ENCODE results near the gene TPSB2. TPM values are rescaled to one million over a fixed set of nuclear protein-coding genes. Genes with fewer than 3 reads are reported as not detected.

Gene TPSB2
- total RNA-seq, 1 donor from 2014 or later: not detected

- Histone ChIP-seq H2AFZ (ENCODE audit: low read depth, low read length) (no peak overlapping the region), H3K27ac (ENCODE audit: low read depth, low read length) (no peak overlapping the region), H3K79me2 (ENCODE audit: insufficient read depth, low read length) (no peaks in the 10 kb centered on the region), H4K20me1 (ENCODE audit: insufficient read depth, low read length) (no peaks in the 10 kb centered on the region), H3K27me3 (ENCODE audit: insufficient read depth, low read length) (no peaks in the 10 kb centered on the region), H3K4me2 (ENCODE audit: low read length) (no peak overlapping the region), H3K4me3 (ENCODE audit: insufficient read depth, low read depth, low read length) (no peak overlapping the region), H3K9me3 (ENCODE audit: insufficient read depth, low read depth, low read length) (no peaks in the 10 kb centered on the region), H3K4me1 (ENCODE audit: insufficient read depth, low read length) (no peaks in the 10 kb centered on the region), H3K9ac (ENCODE audit: low read length) (no peak overlapping the region), H3K36me3 (ENCODE audit: insufficient read depth, low read length) (no peaks in the 10 kb centered on the region)
- Mint-ChIP-seq H3K4me3 (ENCODE audit: unreplicated experiment) (no peak overlapping the region), H3K27ac (ENCODE audit: unreplicated experiment) (no peak overlapping the region), H3K36me3 (ENCODE audit: low read depth, unreplicated experiment) (peaks cover 4% of the 10 kb centered on the region), H3K9me3 (ENCODE audit: unreplicated experiment) (no peaks in the 10 kb centered on the region), H3K4me1 (ENCODE audit: low read depth, unreplicated experiment) (no peaks in the 10 kb centered on the region), H3K27me3 (ENCODE audit: low read depth, unreplicated experiment) (peaks cover 9% of the 10 kb centered on the region)
- FAIRE-seq (no peak), DNase-seq (ENCODE audit: low read depth) (no peak)
- TF ChIP-seq EZH2 (IDR thresholded peaks at IDR 0.05; ENCODE audit: insufficient read depth, low read length): no peak
- TF ChIP-seq CTCF (IDR thresholded peaks at IDR 0.05; ENCODE audit: insufficient read depth, low read depth, low read length): no peak
These were observed 10.9 kb downstream of the TPSB2 start for GRCh38 chr16:1218930-1219611.

GRCh38 chr16:1218061-1218929 is 11.7 kb downstream of the TPSB2 start:
- Histone ChIP-seq H3K4me1 (ENCODE audit: insufficient read depth, low read length) (no peaks in the 10 kb centered on the region), H3K4me3 (ENCODE audit: insufficient read depth, low read depth, low read length) (no peak overlapping the region), H3K36me3 (ENCODE audit: insufficient read depth, low read length) (no peaks in the 10 kb centered on the region), H4K20me1 (ENCODE audit: insufficient read depth, low read length) (no peaks in the 10 kb centered on the region), H3K27ac (ENCODE audit: low read depth, low read length) (no peak overlapping the region), H3K27me3 (ENCODE audit: insufficient read depth, low read length) (no peaks in the 10 kb centered on the region), H3K79me2 (ENCODE audit: insufficient read depth, low read length) (no peaks in the 10 kb centered on the region), H3K9ac (ENCODE audit: low read length) (no peak overlapping the region), H2AFZ (ENCODE audit: low read depth, low read length) (no peak overlapping the region), H3K4me2 (ENCODE audit: low read length) (no peak overlapping the region), H3K9me3 (ENCODE audit: insufficient read depth, low read depth, low read length) (no peaks in the 10 kb centered on the region)
- peaks cover 5% of the 10 kb centered on the region for H3K27me3 Mint-ChIP-seq (ENCODE audit: low read depth, unreplicated experiment)
- TF ChIP-seq EZH2 (IDR thresholded peaks at IDR 0.05; ENCODE audit: insufficient read depth, low read length) (no peak), CTCF (IDR thresholded peaks at IDR 0.05; ENCODE audit: insufficient read depth, low read depth, low read length) (no peak)
- FAIRE-seq: no peak
- no peaks in the 10 kb centered on the region for H3K9me3 Mint-ChIP-seq (ENCODE audit: unreplicated experiment)
- no peak overlapping the region for H3K27ac Mint-ChIP-seq (ENCODE audit: unreplicated experiment)
- no peak for DNase-seq (ENCODE audit: low read depth)
- no peaks in the 10 kb centered on the region for H3K4me1 Mint-ChIP-seq (ENCODE audit: low read depth, unreplicated experiment)
- H3K4me3 Mint-ChIP-seq (ENCODE audit: unreplicated experiment): no peak overlapping the region
- H3K36me3 Mint-ChIP-seq (ENCODE audit: low read depth, unreplicated experiment): peaks cover 6% of the 10 kb centered on the region

All from astrocyte (in vitro differentiated cells and primary cell).